Muscle layer of colon (tissue), 2 donors: ENCODE data around the gene KLC1.
A peak's percentile ranks its signal among the peaks of the same experiment; 100 is the strongest.

ENCODE experiments used
- H3K27ac ChIP-seq: one replicate; pipeline ENCODE4 v1.7.0; 2013; ENCODE audit warnings: low read depth, mild to moderate bottlenecking, low read length, moderate library complexity
- H3K27me3 ChIP-seq, 2 donors: one replicate each; pipeline ENCODE4 v1.7.0; 2013; ENCODE audit warnings: low read length in 2 of 2, mild to moderate bottlenecking in 2 of 2; ENCODE audit not compliant: insufficient read depth in 2 of 2, control insufficient read depth in 1 of 2
- H3K36me3 ChIP-seq: one replicate; pipeline ENCODE4 v1.7.0; 2013; ENCODE audit warnings: mild to moderate bottlenecking, low read length; ENCODE audit not compliant: insufficient read depth
- H3K4me1 ChIP-seq: one replicate; pipeline ENCODE4 v1.7.0; 2013; ENCODE audit warnings: mild to moderate bottlenecking, low read length; ENCODE audit not compliant: insufficient read depth
- H3K4me3 ChIP-seq, 2 donors: one replicate each; pipeline ENCODE4 v1.7.0; 2013; ENCODE audit warnings: low read length in 2 of 2, low read depth in 1 of 2, mild to moderate bottlenecking in 1 of 2, moderate library complexity in 1 of 2
- H3K9ac ChIP-seq: one replicate; pipeline ENCODE4 v1.7.0; 2013; ENCODE audit warnings: low read length
- H3K9me3 ChIP-seq: one replicate; pipeline ENCODE4 v1.7.0; 2013; ENCODE audit warnings: mild to moderate bottlenecking, low read length
- donor health status: abdominal sarcoma.
- donor health status: Adenocarcinoma of cecum.

The KLC1 gene

GRCh38 chr14:103719751-103720150 is 90.7 kb downstream of the KLC1 start:
- H3K4me1 ChIP-seq: peaks cover 47% of the 10 kb centered on the region
- no peak overlapping the region for H3K4me3 ChIP-seq
- no peak overlapping the region for H3K9ac ChIP-seq

GRCh38 chr14:103721334-103722120 is 92.5 kb downstream of the KLC1 start:
- no peak overlapping the region for H3K9ac ChIP-seq
- no peak overlapping the region for H3K27ac ChIP-seq
- H3K9me3 ChIP-seq: no peaks in the 10 kb centered on the region
- H3K36me3 ChIP-seq: peaks cover 7% of the 10 kb centered on the region
- peaks cover 52% of the 10 kb centered on the region for H3K4me1 ChIP-seq
- H3K4me3 ChIP-seq: no peak overlapping the region
- no peaks in the 10 kb centered on the region for H3K27me3 ChIP-seq

More at GRCh38 chr14:103719751-103720150, 90.7 kb downstream of the KLC1 start:
- Histone ChIP-seq H3K27me3 (no peaks in the 10 kb centered on the region), H3K9me3 (no peaks in the 10 kb centered on the region), H3K27ac (no peak overlapping the region), H3K36me3 (no peaks in the 10 kb centered on the region)

GRCh38 chr14:103723748-103724081 is 94.7 kb downstream of the KLC1 start:
- Histone ChIP-seq H3K27ac (peak overlapping the region; percentile 65), H3K9me3 (no peaks in the 10 kb centered on the region), H3K36me3 (peaks cover 15% of the 10 kb centered on the region), H3K9ac (no peak overlapping the region), H3K27me3 (no peaks in the 10 kb centered on the region), H3K4me1 (peaks cover 30% of the 10 kb centered on the region), H3K4me3 (peak overlapping the region in 1 of 2 donors; percentile 32)

- Histone ChIP-seq H3K27me3 (no peaks in the 10 kb centered on the region), H3K9ac (peak overlapping the region; percentile 20), H3K4me3 (peak overlapping the region in 1 of 2 donors; percentile 32), H3K36me3 (peaks cover 19% of the 10 kb centered on the region), H3K4me1 (peaks cover 27% of the 10 kb centered on the region), H3K9me3 (no peaks in the 10 kb centered on the region), H3K27ac (peak overlapping the region; percentile 65)
Measured at GRCh38 chr14:103724116-103724515, 95.1 kb downstream of the KLC1 start.

GRCh38 chr14:103725001-103725682 is 96.1 kb downstream of the KLC1 start:
- H3K4me1 ChIP-seq: peaks cover 27% of the 10 kb centered on the region
- H3K9ac ChIP-seq: no peak overlapping the region
- H3K4me3 ChIP-seq: no peak overlapping the region
- no peaks in the 10 kb centered on the region for H3K9me3 ChIP-seq
- H3K27ac ChIP-seq: peak overlapping the region; percentile 17
- no peaks in the 10 kb centered on the region for H3K27me3 ChIP-seq
- H3K36me3 ChIP-seq: peaks cover 30% of the 10 kb centered on the region

- no peak overlapping the region for H3K9ac ChIP-seq
- no peak overlapping the region for H3K4me3 ChIP-seq
- H3K4me1 ChIP-seq: peaks cover 27% of the 10 kb centered on the region
- H3K27ac ChIP-seq: no peak overlapping the region
- no peaks in the 10 kb centered on the region for H3K27me3 ChIP-seq
- no peaks in the 10 kb centered on the region for H3K9me3 ChIP-seq
- H3K36me3 ChIP-seq: peaks cover 32% of the 10 kb centered on the region
Measured at GRCh38 chr14:103725739-103726395, 96.9 kb downstream of the KLC1 start.

GRCh38 chr14:103726474-103726873 is 97.5 kb downstream of the KLC1 start:
- Histone ChIP-seq H3K27me3 (no peaks in the 10 kb centered on the region), H3K9me3 (no peaks in the 10 kb centered on the region), H3K36me3 (peaks cover 32% of the 10 kb centered on the region), H3K4me3 (no peak overlapping the region), H3K9ac (no peak overlapping the region), H3K4me1 (peaks cover 27% of the 10 kb centered on the region), H3K27ac (no peak overlapping the region)

- Histone ChIP-seq H3K27ac (no peak overlapping the region), H3K4me1 (peaks cover 27% of the 10 kb centered on the region), H3K9ac (no peak overlapping the region), H3K27me3 (no peaks in the 10 kb centered on the region), H3K36me3 (peaks cover 40% of the 10 kb centered on the region), H3K9me3 (no peaks in the 10 kb centered on the region), H3K4me3 (no peak overlapping the region)
Measured at GRCh38 chr14:103727313-103727980, 98.4 kb downstream of the KLC1 start.

- Histone ChIP-seq H3K9me3 (no peaks in the 10 kb centered on the region), H3K36me3 (peaks cover 47% of the 10 kb centered on the region), H3K4me3 (no peak overlapping the region), H3K27ac (no peak overlapping the region), H3K9ac (no peak overlapping the region), H3K4me1 (peaks cover 22% of the 10 kb centered on the region), H3K27me3 (no peaks in the 10 kb centered on the region)
Measured at GRCh38 chr14:103728141-103728540, 99.1 kb downstream of the KLC1 start.

GRCh38 chr14:103728721-103729120 is 99.7 kb downstream of the KLC1 start:
- Histone ChIP-seq H3K36me3 (peaks cover 51% of the 10 kb centered on the region), H3K4me1 (peaks cover 16% of the 10 kb centered on the region), H3K4me3 (no peak overlapping the region), H3K27ac (no peak overlapping the region), H3K9me3 (no peaks in the 10 kb centered on the region), H3K9ac (no peak overlapping the region), H3K27me3 (no peaks in the 10 kb centered on the region)
